TTC549 (cell line): ENCODE results near the gene DSTYK.
A peak's percentile ranks its signal among the peaks of the same experiment; 100 is the strongest.

Source experiments
- FAIRE-seq: peaks from 2 replicates; lab custom pipeline; 2012; peaks lifted over from hg19 to GRCh38; lab: Jason Lieb, UNC

The DSTYK gene

GRCh38 chr1:205211169-205211838 is at the start of gene DSTYK:
Gene DSTYK, minus strand, starts transcription at chr1:205211702. Its CDS starts 167 bp downstream, at chr1:205211535.
- peak; percentile 92 for FAIRE-seq

- no peak for FAIRE-seq
Observed at GRCh38 chr1:205259998-205260397, 48.5 kb upstream of the DSTYK start.

GRCh38 chr1:205259324-205259832 is 47.9 kb upstream of the DSTYK start:
- no peak for FAIRE-seq

GRCh38 chr1:205258719-205259118 is 47.2 kb upstream of the DSTYK start:
- FAIRE-seq = no peak

- no peak for FAIRE-seq
Observed at GRCh38 chr1:205258261-205258691, 46.8 kb upstream of the DSTYK start.

- no peak for FAIRE-seq
Observed at GRCh38 chr1:205257735-205258134, 46.2 kb upstream of the DSTYK start.

GRCh38 chr1:205256951-205257625 is 45.6 kb upstream of the DSTYK start:
- FAIRE-seq = no peak

GRCh38 chr1:205255941-205256780 is 44.7 kb upstream of the DSTYK start:
- peak; percentile 89 for FAIRE-seq

GRCh38 chr1:205251576-205251975 is 40.1 kb upstream of the DSTYK start:
- FAIRE-seq = no peak

GRCh38 chr1:205250699-205251098 is 39.2 kb upstream of the DSTYK start:
- FAIRE-seq = no peak

- no peak for FAIRE-seq
Observed at GRCh38 chr1:205249651-205250050, 38.1 kb upstream of the DSTYK start.

- no peak for FAIRE-seq
Observed at GRCh38 chr1:205248793-205249601, 37.5 kb upstream of the DSTYK start.

- no peak for FAIRE-seq
Observed at GRCh38 chr1:205247130-205247921, 35.8 kb upstream of the DSTYK start.

GRCh38 chr1:205246351-205247119 is 35.0 kb upstream of the DSTYK start:
- no peak for FAIRE-seq

GRCh38 chr1:205245096-205245495 is 33.6 kb upstream of the DSTYK start:
- no peak for FAIRE-seq

GRCh38 chr1:205244384-205244783 is 32.9 kb upstream of the DSTYK start:
- FAIRE-seq = no peak

GRCh38 chr1:205243350-205244191 is 32.1 kb upstream of the DSTYK start:
- FAIRE-seq = no peak

- FAIRE-seq = no peak
Observed at GRCh38 chr1:205241366-205242030, 30.0 kb upstream of the DSTYK start.

GRCh38 chr1:205240569-205240968 is 29.1 kb upstream of the DSTYK start:
- no peak for FAIRE-seq
